ENCODE measurements around the gene CCDC51.

The CCDC51 gene

GRCh38 chr3:48434591-48435222 lies 5.2 kb downstream of the CCDC51 start:
- TF ChIP-seq, protein P1, sequence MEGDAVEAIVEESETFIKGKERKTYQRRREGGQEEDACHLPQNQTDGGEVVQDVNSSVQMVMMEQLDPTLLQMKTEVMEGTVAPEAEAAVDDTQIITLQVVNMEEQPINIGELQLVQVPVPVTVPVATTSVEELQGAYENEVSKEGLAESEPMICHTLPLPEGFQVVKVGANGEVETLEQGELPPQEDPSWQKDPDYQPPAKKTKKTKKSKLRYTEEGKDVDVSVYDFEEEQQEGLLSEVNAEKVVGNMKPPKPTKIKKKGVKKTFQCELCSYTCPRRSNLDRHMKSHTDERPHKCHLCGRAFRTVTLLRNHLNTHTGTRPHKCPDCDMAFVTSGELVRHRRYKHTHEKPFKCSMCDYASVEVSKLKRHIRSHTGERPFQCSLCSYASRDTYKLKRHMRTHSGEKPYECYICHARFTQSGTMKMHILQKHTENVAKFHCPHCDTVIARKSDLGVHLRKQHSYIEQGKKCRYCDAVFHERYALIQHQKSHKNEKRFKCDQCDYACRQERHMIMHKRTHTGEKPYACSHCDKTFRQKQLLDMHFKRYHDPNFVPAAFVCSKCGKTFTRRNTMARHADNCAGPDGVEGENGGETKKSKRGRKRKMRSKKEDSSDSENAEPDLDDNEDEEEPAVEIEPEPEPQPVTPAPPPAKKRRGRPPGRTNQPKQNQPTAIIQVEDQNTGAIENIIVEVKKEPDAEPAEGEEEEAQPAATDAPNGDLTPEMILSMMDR (IDR thresholded peaks at IDR 0.05; ENCODE audit: insufficient read depth, low read length, poor library complexity, severe bottlenecking) = no peak
- no peak overlapping the region for H3K4me2 ChIP-seq (ENCODE audit: low read depth, low read length, poor library complexity, severe bottlenecking)
- H3F3A ChIP-seq (ENCODE audit: insufficient read depth) = peaks cover 15% of the 10 kb centered on the region
- no peak overlapping the region for H3K4me3 ChIP-seq (ENCODE audit: insufficient read depth, low read length, poor library complexity, severe bottlenecking)
- H3K27me3 ChIP-seq (ENCODE audit: low read length) = no peaks in the 10 kb centered on the region
- no peaks in the 10 kb centered on the region for H4K20me1 ChIP-seq (ENCODE audit: low read depth, low read length)
- H2AFZ ChIP-seq (ENCODE audit: low read depth, low read length, severe bottlenecking) = no peak overlapping the region
- no peaks in the 10 kb centered on the region for H3K9me3 ChIP-seq (ENCODE audit: insufficient read depth, low read length)
- H3K27ac ChIP-seq (ENCODE audit: low read depth, low read length) = no peak overlapping the region
- no peak overlapping the region for H3K9ac ChIP-seq (ENCODE audit: low read length)
- H3K9me2 ChIP-seq (replicated peaks; ENCODE audit: insufficient read depth, low read length) = no peaks in the 10 kb centered on the region
- H3K36me3 ChIP-seq (ENCODE audit: low read length) = no peaks in the 10 kb centered on the region
- H3K79me2 ChIP-seq (ENCODE audit: insufficient read depth, low read length) = peaks cover 4% of the 10 kb centered on the region; the same call in 1 of the 2 replicates

DNA sequence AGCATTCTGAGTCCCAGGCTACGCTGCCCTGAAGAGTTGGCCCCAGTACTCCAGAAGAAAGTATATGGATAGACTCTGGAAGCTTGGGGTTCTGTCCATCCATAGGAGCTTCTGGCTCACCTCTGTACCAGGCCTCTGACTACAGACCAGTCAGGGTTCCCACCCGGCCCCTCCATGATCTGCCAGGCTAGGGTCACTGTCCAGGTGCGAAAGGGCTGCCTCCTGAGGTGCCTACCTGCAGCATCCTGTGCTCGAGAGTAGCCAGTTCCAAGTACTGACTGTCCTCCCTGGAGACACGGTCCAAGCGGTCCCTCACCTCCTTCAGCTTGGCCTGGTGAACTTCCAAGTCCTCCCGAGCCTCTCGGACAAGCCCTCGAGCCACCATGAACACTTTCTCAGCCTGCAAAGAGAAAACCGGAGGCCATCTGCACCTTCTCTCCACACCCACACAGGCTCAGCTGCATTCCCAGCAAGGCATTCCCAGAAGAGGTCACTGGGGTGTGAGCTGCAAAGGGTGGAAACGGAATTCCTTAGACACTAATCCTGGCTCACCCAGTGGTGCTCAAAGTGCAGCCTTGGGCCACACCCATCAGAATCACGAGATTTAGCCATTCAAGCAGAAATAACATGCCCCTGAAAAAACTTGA lies 6.3 kb downstream of the CCDC51 start:
- no peaks in the 10 kb centered on the region for H3K27me3 ChIP-seq (ENCODE audit: low read length)
- H3K4me2 ChIP-seq (ENCODE audit: low read depth, low read length, poor library complexity, severe bottlenecking) = no peak overlapping the region
- no peak overlapping the region for H3K4me3 ChIP-seq (ENCODE audit: insufficient read depth, low read length, poor library complexity, severe bottlenecking)
- no peaks in the 10 kb centered on the region for H4K20me1 ChIP-seq (ENCODE audit: low read depth, low read length)
- no peak overlapping the region for H3K27ac ChIP-seq (ENCODE audit: low read depth, low read length)
- no peak for TF ChIP-seq EZH2phosphoT487 (conservative IDR thresholded peaks at IDR 0.05; ENCODE audit: low read length)
- TF ChIP-seq, protein P1 (IDR thresholded peaks at IDR 0.05; ENCODE audit: insufficient read depth, low read length, poor library complexity, severe bottlenecking) = no peak
- peaks cover 13% of the 10 kb centered on the region for H3F3A ChIP-seq (ENCODE audit: insufficient read depth)
- no peaks in the 10 kb centered on the region for H3K79me2 ChIP-seq (ENCODE audit: insufficient read depth, low read length)
- no peak overlapping the region for H3K9ac ChIP-seq (ENCODE audit: low read length)
- no peaks in the 10 kb centered on the region for H3K9me2 ChIP-seq (replicated peaks; ENCODE audit: insufficient read depth, low read length)
- no peaks in the 10 kb centered on the region for H3K36me3 ChIP-seq (ENCODE audit: low read length)
- H3K9me3 ChIP-seq (ENCODE audit: insufficient read depth, low read length) = no peaks in the 10 kb centered on the region
- H2AFZ ChIP-seq (ENCODE audit: low read depth, low read length, severe bottlenecking) = no peak overlapping the region

DNA sequence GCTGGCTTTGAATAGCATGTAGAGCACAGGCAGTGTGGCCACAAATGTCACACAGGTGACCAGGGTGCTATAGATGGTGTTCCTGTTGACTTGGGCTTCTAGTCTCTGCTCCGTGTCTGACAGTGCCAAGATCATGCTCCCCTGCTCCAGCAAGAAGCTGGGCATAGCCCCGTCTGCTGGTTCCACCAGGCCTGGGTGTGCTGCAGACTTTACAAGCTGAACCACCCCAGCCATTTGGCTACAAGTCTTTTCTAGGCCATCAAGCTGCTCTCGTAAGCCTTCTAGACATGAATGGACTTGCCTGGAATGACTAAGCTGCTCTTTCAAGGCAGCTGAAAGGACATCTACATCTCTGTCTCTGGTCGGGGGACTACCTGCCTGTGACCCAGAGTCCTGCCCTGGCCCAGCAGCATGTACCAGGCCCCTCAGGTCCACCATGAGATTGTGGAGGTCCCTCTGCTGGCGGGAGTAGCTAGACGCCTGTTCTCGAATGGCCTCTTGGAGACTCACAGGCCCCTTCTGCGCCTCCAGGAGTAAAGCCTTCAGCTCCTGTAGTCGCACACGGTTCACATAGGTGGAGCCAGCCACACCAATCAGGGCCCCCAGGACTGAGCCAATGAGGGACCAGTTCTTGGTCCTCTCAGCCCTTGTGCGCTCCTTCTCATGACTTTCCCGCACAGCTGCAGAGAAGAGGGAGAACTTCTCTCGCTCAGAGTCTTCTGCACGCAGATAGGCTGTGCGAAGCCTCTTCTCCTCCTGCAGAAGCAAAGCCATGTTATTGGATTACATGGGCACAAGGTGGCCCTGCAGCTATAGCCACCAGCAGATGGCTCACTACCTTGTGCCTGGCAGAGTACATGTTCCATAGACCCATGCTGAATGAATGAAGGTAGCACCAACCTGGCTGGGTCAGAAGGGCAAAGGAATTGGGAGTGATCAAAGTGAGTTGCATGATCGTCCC lies 7.2 kb downstream of the CCDC51 start:
- no peak for TF ChIP-seq EZH2phosphoT487 (conservative IDR thresholded peaks at IDR 0.05; ENCODE audit: low read length)
- TF ChIP-seq, protein P1 (IDR thresholded peaks at IDR 0.05; ENCODE audit: insufficient read depth, low read length, poor library complexity, severe bottlenecking) = no peak
- H3K79me2 ChIP-seq (ENCODE audit: insufficient read depth, low read length) = no peaks in the 10 kb centered on the region
- H3K4me3 ChIP-seq (ENCODE audit: insufficient read depth, low read length, poor library complexity, severe bottlenecking) = no peak overlapping the region
- no peak overlapping the region for H2AFZ ChIP-seq (ENCODE audit: low read depth, low read length, severe bottlenecking)
- peaks cover 4% of the 10 kb centered on the region; the same call in 1 of the 2 replicates for H3F3A ChIP-seq (ENCODE audit: insufficient read depth)
- H4K20me1 ChIP-seq (ENCODE audit: low read depth, low read length) = no peaks in the 10 kb centered on the region
- H3K27me3 ChIP-seq (ENCODE audit: low read length) = no peaks in the 10 kb centered on the region
- no peaks in the 10 kb centered on the region for H3K9me2 ChIP-seq (replicated peaks; ENCODE audit: insufficient read depth, low read length)
- H3K9ac ChIP-seq (ENCODE audit: low read length) = no peak overlapping the region
- no peaks in the 10 kb centered on the region for H3K36me3 ChIP-seq (ENCODE audit: low read length)
- H3K9me3 ChIP-seq (ENCODE audit: insufficient read depth, low read length) = no peaks in the 10 kb centered on the region
- no peak overlapping the region for H3K27ac ChIP-seq (ENCODE audit: low read depth, low read length)
- H3K4me2 ChIP-seq (ENCODE audit: low read depth, low read length, poor library complexity, severe bottlenecking) = no peak overlapping the region

All from SU-DHL-6 (cell line).